ENCODE results near the gene FAM170B.

The FAM170B gene

DNA sequence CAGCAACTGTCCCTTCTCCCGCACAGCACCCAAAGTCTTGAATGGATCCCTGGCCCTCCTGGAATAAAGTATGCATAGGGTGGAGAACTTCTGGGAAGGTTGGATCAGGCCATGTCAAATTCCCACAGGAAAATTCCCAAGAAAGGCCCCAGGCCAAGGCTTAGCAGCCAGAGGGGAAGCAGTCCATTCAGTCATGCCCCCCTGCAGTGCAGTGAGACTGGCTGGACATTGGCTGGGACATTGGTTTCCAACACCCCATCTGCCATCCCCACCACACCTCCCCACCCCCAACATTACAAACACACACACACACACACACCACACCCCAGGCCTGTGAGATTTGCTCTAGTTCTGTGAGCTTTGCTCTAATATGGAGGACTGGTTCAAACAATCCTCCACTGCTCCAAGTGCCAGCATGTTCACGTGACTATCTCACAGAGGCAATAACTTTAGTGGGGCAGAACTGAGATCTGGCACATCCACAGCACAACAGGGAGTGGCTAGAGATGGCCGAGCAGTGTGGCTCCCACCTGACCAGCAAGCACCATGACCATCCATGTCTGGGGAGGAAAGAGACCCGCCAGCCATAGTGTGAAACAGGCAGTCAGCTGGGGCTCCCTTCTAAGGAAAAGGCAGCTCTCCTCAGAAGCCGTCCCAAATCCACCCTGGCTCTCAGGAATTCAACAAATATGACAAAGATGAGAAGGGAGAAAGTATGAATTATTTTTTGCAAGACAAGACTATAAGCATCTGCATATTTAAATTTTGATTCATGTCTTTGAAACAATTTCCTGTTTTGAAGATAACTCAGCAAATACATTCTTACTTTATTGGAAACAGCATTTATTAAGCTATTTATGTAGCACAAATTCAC lies 6.7 kb upstream of the FAM170B start:
- in situ Hi-C loops (cut with HindIII; ENCODE audit: low pct_unique_long_range_greater_than_20kb, low sequenced_read_pairs) = no loop called here
- no peak for TF ChIP-seq JUND (IDR thresholded peaks at IDR 0.05; ENCODE audit: low read depth)
- no peak for DNase-seq (ENCODE audit: low read depth in 1 of 2, low spot score in 1 of 2)

DNA sequence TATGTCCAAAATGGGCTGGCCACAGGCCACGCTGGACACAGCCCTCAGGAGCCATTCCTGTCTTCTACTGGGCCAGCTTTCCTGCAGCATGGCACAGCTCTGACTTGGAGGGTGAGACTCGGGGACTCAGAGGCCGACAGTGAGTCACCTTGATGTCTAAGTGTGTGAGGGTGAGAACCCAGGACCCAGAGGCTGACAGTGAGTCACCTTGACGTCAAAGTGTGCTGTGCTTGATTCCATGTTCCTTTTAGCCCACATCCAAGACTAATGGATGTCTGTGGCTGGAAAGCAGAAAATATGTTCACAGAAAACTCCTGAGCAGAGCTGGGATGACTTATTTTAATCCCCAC lies 6.0 kb upstream of the FAM170B start:
- in situ Hi-C loops (cut with HindIII; ENCODE audit: low pct_unique_long_range_greater_than_20kb, low sequenced_read_pairs) = no loop called here
- TF ChIP-seq JUND (IDR thresholded peaks at IDR 0.05; ENCODE audit: low read depth) = no peak
- DNase-seq (ENCODE audit: low read depth in 1 of 2, low spot score in 1 of 2) = no peak

DNA sequence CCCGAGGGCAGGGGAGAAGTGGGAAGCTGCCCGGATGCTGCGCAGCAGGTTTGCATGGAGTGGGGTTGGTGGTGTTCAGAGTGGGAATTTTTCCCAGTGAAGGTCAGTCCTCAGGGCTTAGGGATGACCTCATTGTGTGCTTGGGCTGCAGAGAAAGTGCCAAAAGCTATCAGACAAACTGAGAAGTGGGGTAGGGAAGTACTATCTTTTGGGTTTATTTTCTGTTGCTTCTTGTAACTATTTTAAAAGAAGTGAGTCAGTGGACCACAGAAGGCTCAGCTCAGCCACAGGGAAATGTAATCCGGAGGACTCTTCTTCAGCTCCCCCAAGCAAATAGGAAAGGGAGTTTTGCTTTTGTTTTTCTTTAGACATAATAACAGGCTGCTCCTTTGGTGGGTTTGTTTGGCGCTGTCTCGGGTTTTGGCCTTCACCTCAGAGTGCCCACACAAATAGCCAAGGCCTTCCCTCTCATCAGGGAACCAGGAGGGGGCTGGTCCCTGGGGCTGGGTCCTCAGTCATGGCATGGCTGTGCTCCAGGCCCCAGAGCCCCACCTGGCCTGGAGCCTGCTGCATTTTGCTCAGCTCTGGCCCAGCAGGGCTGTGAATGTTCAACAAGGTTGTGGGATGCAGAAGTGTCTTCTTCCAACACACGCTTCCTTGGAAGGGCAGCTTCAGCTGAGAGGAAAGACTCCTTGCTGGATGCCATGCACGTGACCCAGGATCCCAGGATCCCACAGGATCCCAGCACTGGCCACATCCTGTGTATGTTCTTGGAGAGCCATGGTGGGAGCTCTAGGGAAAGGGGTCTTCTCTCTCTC lies 5.4 kb upstream of the FAM170B start:
- no peak for TF ChIP-seq JUND (IDR thresholded peaks at IDR 0.05; ENCODE audit: low read depth)
- in situ Hi-C loops (cut with HindIII; ENCODE audit: low pct_unique_long_range_greater_than_20kb, low sequenced_read_pairs) = no loop called here
- DNase-seq (ENCODE audit: low read depth in 1 of 2, low spot score in 1 of 2) = no peak

DNA sequence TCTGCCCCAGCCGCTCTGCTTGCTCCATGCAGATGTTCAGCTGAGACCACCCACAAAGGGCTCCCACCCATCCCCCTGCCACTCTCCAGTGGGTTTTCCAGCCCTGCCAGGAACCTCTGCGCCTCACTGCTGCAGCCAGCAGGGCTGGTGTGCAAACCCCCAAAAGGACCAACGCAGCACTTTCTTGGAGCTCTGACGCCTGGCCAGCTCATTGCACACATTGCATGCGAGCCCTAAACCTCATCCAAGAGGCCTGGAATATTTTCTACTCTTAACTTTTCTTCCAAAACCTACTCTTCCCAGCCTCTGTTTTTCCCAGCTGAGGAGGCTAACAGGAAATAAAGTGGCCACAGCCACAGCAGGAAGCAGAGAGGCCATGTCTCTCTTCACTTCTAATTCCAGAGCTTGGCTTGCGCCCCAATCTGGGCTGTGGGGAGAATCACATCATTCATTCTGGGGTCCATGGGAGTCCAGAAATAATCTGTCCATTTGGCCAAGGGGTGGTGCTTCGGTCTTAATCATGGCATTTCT lies 4.6 kb upstream of the FAM170B start:
- in situ Hi-C loops (cut with HindIII; ENCODE audit: low pct_unique_long_range_greater_than_20kb, low sequenced_read_pairs) = no loop called here
- no peak for TF ChIP-seq JUND (IDR thresholded peaks at IDR 0.05; ENCODE audit: low read depth)
- no peak for DNase-seq (ENCODE audit: low read depth in 1 of 2, low spot score in 1 of 2)

DNA sequence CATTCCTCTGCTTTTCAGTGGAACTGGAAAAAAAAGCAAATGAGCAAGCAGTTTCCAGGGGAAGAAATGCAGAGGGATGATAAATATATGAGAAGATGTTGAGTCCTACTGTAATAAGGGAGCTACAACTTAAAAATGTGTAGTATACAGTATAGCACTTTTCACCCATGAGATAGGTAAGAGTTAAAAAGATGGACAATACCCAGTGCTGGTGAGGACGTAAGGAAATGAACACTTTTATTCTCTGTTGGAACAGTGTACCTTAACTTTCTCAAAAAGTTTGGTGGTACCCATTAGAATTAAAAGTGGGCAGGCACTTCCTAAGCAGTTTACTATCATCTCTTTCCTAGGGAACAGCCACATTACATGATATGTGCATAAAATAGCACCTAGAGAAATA lies 2.7 kb upstream of the FAM170B start:
- DNase-seq (ENCODE audit: low read depth in 1 of 2, low spot score in 1 of 2) = no peak
- in situ Hi-C loops (cut with HindIII; ENCODE audit: low pct_unique_long_range_greater_than_20kb, low sequenced_read_pairs) = no loop called here
- no peak for TF ChIP-seq JUND (IDR thresholded peaks at IDR 0.05; ENCODE audit: low read depth)

DNA sequence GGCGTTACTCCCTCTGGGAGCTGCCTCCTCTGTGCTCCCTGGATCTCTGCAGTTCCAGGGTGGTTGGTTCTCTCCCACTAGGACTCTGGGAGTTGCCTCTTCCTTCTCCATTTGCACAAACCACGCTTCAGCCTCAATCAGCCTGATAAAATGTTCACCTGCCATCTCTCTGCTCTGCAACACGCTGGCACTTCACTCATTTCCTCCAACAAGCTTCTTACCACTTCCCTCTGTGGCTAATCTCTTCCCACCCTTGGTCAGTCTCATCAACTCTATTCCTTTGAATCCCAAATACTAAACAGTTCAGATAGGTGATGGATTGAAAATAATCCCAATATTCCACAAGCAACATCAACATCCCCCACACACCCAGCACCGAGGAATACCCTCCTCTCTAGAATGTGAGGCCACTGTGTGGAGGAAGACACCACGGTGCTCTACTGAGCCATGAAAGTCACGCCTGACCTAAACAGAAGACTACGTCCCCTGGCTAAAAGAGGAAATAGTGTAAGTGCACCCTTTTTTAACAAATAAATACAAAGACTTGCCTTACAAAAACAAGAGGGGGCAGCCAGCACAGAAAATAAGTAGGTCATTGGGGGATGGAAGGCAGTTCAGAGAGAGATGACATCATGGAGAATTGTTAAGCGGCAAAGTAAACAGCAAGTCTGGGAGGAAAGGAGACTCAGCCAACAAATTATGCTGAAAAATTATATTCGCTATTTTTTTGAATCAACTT lies 1.9 kb upstream of the FAM170B start:
- DNase-seq (ENCODE audit: low read depth in 1 of 2, low spot score in 1 of 2) = no peak
- TF ChIP-seq JUND (IDR thresholded peaks at IDR 0.05; ENCODE audit: low read depth) = no peak
- in situ Hi-C loops (cut with HindIII; ENCODE audit: low pct_unique_long_range_greater_than_20kb, low sequenced_read_pairs) = no loop called here

DNA sequence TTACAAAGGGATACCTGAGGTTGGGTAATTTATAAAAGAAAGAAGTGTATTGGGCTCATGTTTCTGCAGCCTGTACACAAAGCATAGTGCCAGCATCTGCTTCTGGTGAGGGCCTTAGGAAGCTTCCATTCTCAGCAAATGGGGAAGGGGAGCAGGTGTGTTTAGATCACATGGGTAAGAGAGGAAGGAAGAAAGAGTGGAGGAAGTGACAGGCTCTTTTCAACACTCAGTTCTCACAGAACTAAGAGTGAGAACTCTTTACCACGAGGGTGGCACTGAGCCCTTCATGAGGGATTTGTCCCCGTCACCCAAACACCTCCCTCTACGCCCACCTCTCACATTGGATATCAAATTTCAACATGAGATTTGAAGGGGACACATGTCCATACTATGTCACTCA lies 506 bp upstream of the FAM170B start:
- no peak for TF ChIP-seq JUND (IDR thresholded peaks at IDR 0.05; ENCODE audit: low read depth)
- in situ Hi-C loops (cut with HindIII; ENCODE audit: low pct_unique_long_range_greater_than_20kb, low sequenced_read_pairs) = no loop called here
- DNase-seq (ENCODE audit: low read depth in 1 of 2, low spot score in 1 of 2) = no peak

DNA sequence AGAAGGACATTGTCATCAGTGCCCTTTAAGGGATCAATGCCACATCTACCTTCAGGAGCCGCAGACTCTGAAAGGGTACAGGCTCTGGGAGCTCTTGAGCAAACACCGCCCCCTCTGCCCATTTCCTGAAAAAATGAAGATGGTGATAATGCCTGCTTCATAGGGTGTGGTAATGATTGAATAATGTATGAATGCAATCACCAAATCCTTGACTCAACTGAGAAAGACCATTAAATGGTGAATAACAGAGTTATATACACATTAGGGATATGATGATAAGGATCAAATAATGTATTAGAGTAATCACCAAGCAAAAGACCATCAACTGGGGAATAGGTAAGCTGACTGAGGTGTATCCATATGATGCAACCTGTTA lies 1.5 kb downstream of the FAM170B start:
- TF ChIP-seq JUND (IDR thresholded peaks at IDR 0.05; ENCODE audit: low read depth) = no peak
- in situ Hi-C loops (cut with HindIII; ENCODE audit: low pct_unique_long_range_greater_than_20kb, low sequenced_read_pairs) = no loop called here
- DNase-seq (ENCODE audit: low read depth in 1 of 2, low spot score in 1 of 2) = no peak

DNA sequence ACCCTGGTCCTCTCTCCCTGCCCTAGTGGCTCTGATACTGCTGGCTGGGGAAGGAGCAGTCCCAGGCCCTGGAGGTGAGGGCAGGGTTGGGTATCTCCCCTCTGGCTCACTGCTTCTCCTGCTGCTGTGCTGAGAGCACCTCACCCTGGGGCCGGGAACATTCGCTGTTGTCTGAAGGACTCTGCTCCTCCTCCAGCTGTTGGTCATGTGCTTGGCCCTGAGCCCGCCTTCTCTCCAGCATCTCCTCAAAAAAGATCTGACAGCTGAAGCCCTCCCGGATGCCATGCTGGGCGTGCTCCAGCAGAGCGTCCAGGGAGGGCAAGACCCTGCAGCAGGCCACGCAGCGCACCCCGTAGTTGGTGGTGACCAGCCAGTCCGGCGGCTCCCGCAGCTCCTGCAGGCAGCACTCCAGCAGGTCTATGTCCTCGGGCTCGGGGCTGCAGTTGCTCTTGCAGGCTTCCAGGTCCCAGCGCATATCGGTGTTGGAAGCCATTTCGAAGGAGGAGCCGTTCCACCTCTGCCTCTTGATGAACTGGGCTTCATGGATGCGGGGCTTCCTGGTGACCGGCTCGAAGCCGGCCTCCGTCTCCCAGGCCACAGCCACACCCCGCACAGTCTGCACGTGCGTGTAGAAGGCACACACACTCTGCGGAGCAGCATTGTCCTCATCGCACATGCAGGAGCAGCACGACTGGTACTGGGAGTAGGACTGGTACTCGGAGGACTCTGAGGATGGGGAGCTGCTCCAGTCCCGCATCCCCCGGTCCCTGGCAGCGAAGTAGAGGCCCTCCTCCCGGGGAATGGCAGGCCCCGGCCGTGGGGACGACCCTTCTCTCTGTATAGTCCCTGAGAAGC lies 2.1 kb downstream of the FAM170B start:
- in situ Hi-C loops (cut with HindIII; ENCODE audit: low pct_unique_long_range_greater_than_20kb, low sequenced_read_pairs) = no loop called here
- TF ChIP-seq JUND (IDR thresholded peaks at IDR 0.05; ENCODE audit: low read depth) = no peak
- no peak for DNase-seq (ENCODE audit: low read depth in 1 of 2, low spot score in 1 of 2)

DNA sequence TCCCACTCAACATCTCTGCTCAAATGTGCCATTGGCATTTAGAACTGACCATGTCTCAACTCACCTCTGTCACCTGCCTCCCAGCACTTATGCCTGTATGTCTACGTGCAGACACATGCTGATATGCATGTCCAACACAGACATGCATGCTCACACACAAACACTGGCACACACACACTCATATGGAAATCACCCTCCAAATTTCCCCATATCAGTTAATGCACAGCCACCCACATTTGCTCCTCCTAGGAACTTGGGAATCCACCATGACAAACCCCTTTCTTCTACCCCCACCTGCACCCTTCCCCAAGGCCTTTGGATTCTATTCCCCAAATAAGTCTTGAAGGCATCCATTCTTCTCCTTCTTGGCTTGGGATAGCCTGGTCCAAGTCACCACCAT lies 4.4 kb downstream of the FAM170B start:
- no peak for DNase-seq (ENCODE audit: low read depth in 1 of 2, low spot score in 1 of 2)
- no peak for TF ChIP-seq JUND (IDR thresholded peaks at IDR 0.05; ENCODE audit: low read depth)
- in situ Hi-C loops (cut with HindIII; ENCODE audit: low pct_unique_long_range_greater_than_20kb, low sequenced_read_pairs) = no loop called here

DNA sequence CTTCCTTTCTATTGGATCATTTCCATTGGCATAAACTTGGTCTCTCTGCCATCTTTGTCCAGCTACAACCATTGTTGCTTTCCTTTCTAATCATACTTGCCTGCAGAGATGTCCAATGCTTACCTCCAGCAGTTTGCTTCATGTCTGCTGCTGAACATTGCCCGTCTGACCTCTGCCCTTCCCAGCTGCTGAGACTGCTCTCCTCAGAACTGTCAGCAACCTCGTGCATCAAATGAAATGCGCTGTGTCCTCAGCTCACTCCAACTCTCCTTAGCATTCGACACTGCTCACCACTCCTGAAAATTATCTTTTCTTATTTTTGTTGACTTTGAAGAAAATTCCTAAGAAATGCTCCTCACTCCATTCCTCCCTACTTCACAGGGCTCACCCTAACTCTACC lies 5.0 kb downstream of the FAM170B start:
- no peak for TF ChIP-seq JUND (IDR thresholded peaks at IDR 0.05; ENCODE audit: low read depth)
- no peak for DNase-seq (ENCODE audit: low read depth in 1 of 2, low spot score in 1 of 2)
- in situ Hi-C loops (cut with HindIII; ENCODE audit: low pct_unique_long_range_greater_than_20kb, low sequenced_read_pairs) = no loop called here
